Mesodermal cell (in vitro differentiated cells): ENCODE data around the gene SYNDIG1. TPM values are rescaled to one million over a fixed set of nuclear protein-coding genes. Genes with fewer than 3 reads are reported as not detected.

Experiments
- H3K27ac ChIP-seq: 2 replicates; pipeline ENCODE4 v1.7.0; 2013; ENCODE audit warnings: mild to moderate bottlenecking, low read depth, low read length, moderate library complexity; ENCODE audit not compliant: severe bottlenecking
- H3K36me3 ChIP-seq: 2 replicates; pipeline ENCODE4 v1.7.1; 2013; ENCODE audit warnings: mild to moderate bottlenecking, low read length, moderate library complexity; ENCODE audit not compliant: control insufficient read depth, insufficient read depth
- H3K4me1 ChIP-seq: one replicate; pipeline ENCODE4 v1.7.1; 2013; ENCODE audit warnings: mild to moderate bottlenecking, low read length; ENCODE audit not compliant: insufficient read depth, control insufficient read depth, poor library complexity, severe bottlenecking
- H3K4me3 ChIP-seq: 2 replicates; pipeline ENCODE4 v1.7.0; 2013; ENCODE audit warnings: low read length, control low read depth, mild to moderate bottlenecking; ENCODE audit not compliant: insufficient read depth, poor library complexity, severe bottlenecking; ENCODE audit errors: extremely low read depth
- H3K9me3 ChIP-seq: 2 replicates; pipeline ENCODE4 v1.7.1; 2013; ENCODE audit warnings: mild to moderate bottlenecking, low read length, moderate library complexity; ENCODE audit not compliant: control insufficient read depth
- WGBS, 2 experiments: methylation state at CpG; one replicate each; pipeline ENCODE4 v1.1.5; 2013; ENCODE audit warnings: missing lambda C conversion rate in 2 of 2; ENCODE audit not compliant: insufficient coverage in 2 of 2; 5-methylcytosine and 5-hydroxymethylcytosine counted together
- polyA plus RNA-seq, 2 experiments: library from polyadenylated mRNA; stranded (reverse); fragments of 50-300 nt; gene quantifications; one replicate each; pipeline ENCODE4 v1.2.3, GENCODE V29; 2013

SYNDIG1 gene
- polyA plus RNA-seq (2013, experiment 1 of 2), result 1.9 TPM
- 1.7 TPM for polyA plus RNA-seq (2013, experiment 2 of 2)

GRCh38 chr20:24469116-24469893 lies at the start of gene SYNDIG1:
Gene SYNDIG1 (plus strand): TSS chr20:24469629. CDS start chr20:24543098, 73,469 bp downstream.
- 0% methylated on average over 26 to 45 of the region's 91 CpGs for WGBS, 2 experiments
- Histone ChIP-seq H3K27ac (no peak within 1 kb of the TSS), H3K9me3 (no peaks in the 10 kb centered on the region), H3K4me3 (peak within 1 kb of the TSS; percentile 48), H3K4me1 (peaks cover 7% of the 10 kb centered on the region), H3K36me3 (no peaks in the 10 kb centered on the region)

DNA sequence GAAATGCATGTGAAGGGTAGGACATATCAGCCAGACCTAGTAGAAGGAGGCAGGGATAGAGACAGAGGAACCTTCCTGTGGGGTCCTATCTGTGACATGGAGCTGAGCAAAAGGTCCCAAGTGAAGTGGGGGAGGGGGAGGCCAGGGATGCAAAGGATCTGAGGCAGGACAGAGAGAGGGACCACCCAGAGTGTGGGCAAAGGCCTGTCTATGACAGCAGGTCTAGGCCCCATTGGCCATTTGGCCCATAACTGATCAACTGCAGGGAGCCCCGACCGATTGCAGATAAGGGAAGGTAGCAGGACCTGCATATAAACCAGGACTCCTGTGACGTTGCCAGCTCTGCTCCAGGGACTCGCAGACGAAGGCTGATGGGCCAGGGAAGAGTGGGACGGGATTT lies 49.6 kb upstream of the SYNDIG1 start:
- WGBS, 2 experiments, result 83% methylated on average over 5 to 6 of the region's 6 CpGs
- peaks cover 13% of the 10 kb centered on the region for H3K9me3 ChIP-seq
- no peaks in the 10 kb centered on the region for H3K4me1 ChIP-seq

GRCh38 chr20:24420567-24420966 lies 48.9 kb upstream of the SYNDIG1 start:
- H3K27ac ChIP-seq, result no peak overlapping the region
- peaks cover 13% of the 10 kb centered on the region for H3K9me3 ChIP-seq
- H3K36me3 ChIP-seq, result no peaks in the 10 kb centered on the region
- WGBS, 2 experiments, result 91 to 93% methylated on average over 4 of the region's 4 CpGs
- no peaks in the 10 kb centered on the region for H3K4me1 ChIP-seq
- H3K4me3 ChIP-seq, result no peak overlapping the region

More for the DNA sequence above, 49.6 kb upstream of the SYNDIG1 start:
- Histone ChIP-seq H3K36me3 (no peaks in the 10 kb centered on the region), H3K27ac (no peak overlapping the region), H3K4me3 (no peak overlapping the region)

- Histone ChIP-seq H3K4me3 (no peak overlapping the region), H3K36me3 (no peaks in the 10 kb centered on the region), H3K4me1 (no peaks in the 10 kb centered on the region), H3K9me3 (peaks cover 13% of the 10 kb centered on the region), H3K27ac (no peak overlapping the region)
- 88 to 98% methylated on average over 5 of the region's 9 CpGs for WGBS, 2 experiments
Observed at GRCh38 chr20:24421071-24421470, 48.4 kb upstream of the SYNDIG1 start.

GRCh38 chr20:24422091-24422760 lies 47.2 kb upstream of the SYNDIG1 start:
- peaks cover 4% of the 10 kb centered on the region for H3K9me3 ChIP-seq
- H3K36me3 ChIP-seq, result no peaks in the 10 kb centered on the region
- no peaks in the 10 kb centered on the region for H3K4me1 ChIP-seq
- H3K27ac ChIP-seq, result no peak overlapping the region
- WGBS, 2 experiments, result 93 to 94% methylated on average over 7 to 14 of the region's 14 CpGs
- no peak overlapping the region for H3K4me3 ChIP-seq

DNA sequence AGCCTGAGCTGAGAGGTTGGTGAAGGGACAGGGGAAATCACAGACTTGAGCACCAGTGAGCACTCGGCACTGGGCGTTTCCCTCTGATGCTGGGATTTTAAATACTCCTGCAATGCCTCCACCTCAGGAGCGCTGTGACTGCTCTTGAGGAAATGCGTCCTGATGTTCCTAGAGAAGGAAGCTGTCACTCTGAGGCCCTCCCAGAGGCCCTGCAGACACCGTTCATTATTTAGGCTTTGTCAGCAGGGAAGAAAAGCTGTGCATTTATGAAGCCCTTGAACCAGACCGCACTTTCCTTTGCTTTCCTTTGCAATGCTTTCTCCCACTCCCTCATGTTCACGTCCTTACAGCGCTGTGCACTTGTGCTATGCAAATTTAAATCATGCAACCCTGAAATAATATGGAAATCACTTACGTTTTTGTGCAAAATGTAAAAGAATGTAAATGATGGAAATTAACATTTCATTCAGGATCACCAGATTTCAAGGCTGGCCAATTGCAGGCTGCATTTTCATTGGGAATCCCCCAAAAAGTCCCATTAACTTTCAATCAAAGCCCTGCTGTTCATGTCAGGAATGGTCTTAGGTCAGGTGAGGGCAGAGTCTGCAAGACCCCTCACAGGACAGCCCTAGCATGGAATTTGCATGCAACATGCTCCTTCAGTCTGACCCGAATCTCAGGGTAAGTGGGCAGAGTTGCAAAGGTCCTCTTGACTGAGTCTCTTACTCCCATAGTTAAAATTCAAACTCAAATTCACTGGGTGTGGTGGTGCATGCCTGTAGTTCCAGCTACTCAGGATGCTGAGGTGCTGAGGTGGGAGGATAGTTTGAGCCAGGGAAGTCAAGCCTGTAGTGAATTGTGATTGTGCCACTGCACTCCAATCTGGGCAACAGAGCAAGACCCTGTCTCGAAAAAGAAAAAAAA lies 45.8 kb upstream of the SYNDIG1 start:
- Histone ChIP-seq H3K36me3 (no peaks in the 10 kb centered on the region), H3K4me1 (no peaks in the 10 kb centered on the region), H3K4me3 (no peak overlapping the region), H3K27ac (no peak overlapping the region), H3K9me3 (no peaks in the 10 kb centered on the region)
- 58 to 63% methylated on average over 7 of the region's 11 CpGs for WGBS, 2 experiments

DNA sequence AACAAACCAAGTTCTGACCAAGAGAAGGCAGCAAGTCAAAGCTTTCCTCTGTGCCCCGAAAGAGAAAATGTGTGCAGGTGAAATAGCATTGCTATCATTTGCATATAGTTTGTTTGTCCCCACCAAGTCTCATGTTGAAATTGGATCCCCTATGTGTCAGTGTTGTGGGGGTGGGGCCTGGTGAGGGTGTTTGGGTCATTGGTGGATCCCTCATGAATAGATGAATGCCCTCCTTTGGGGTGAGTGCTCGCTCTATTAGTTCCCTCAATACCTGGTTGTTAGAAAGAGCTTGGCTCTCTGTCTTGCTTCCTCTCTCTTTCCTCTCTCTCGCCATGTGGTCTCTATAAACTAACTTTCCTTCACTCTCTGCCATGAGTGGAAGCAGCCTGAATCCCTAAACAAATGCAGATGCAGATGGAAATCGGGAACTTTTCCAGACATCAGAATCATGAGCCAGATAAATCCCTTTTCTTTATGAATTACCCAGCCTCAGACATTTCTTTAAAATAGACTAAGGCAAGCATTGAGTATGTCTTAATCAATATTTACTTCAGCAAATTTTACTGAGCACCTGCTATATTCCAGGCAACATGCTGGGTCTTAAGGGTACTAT lies 43.8 kb upstream of the SYNDIG1 start:
- H3K36me3 ChIP-seq, result no peaks in the 10 kb centered on the region
- WGBS, 2 experiments, result 72 to 73% methylated on average over 3 of the region's 4 CpGs
- no peak overlapping the region for H3K27ac ChIP-seq
- H3K9me3 ChIP-seq, result no peaks in the 10 kb centered on the region
- no peak overlapping the region for H3K4me3 ChIP-seq
- H3K4me1 ChIP-seq, result no peaks in the 10 kb centered on the region

GRCh38 chr20:24431279-24432045 lies 38.0 kb upstream of the SYNDIG1 start:
- no peak overlapping the region for H3K4me3 ChIP-seq
- H3K27ac ChIP-seq, result no peak overlapping the region
- WGBS, 2 experiments, result 80 to 92% methylated on average over 1 to 3 of the region's 6 CpGs
- H3K9me3 ChIP-seq, result no peaks in the 10 kb centered on the region
- H3K4me1 ChIP-seq, result no peaks in the 10 kb centered on the region
- H3K36me3 ChIP-seq, result no peaks in the 10 kb centered on the region

- H3K27ac ChIP-seq, result no peak overlapping the region
Observed at GRCh38 chr20:24432046-24432442, 37.4 kb upstream of the SYNDIG1 start.

More at GRCh38 chr20:24432046-24432442, 37.4 kb upstream of the SYNDIG1 start:
- Histone ChIP-seq H3K4me1 (no peaks in the 10 kb centered on the region), H3K4me3 (no peak overlapping the region), H3K9me3 (no peaks in the 10 kb centered on the region), H3K36me3 (no peaks in the 10 kb centered on the region)
- whole genome bisulfite sequencing, 2 experiments, result 83% methylated on average over 1 of the region's 2 CpGs; no CpG with 5 or more reads in 1 of the 2 experiments
